Tibial nerve (tissue), 4 donors: ENCODE data around the gene CACNG8. TPM values are rescaled to one million over a fixed set of nuclear protein-coding genes. Genes with fewer than 3 reads are reported as not detected.

ENCODE experiments used
- DNase-seq, 2 donors: peaks; one replicate each; pipeline ENCODE4 v3.0.0-alpha.2; 2019; ENCODE audit warnings: low spot score in 2 of 2
- H3K27ac ChIP-seq, 4 donors: fragments of 200-600 bp; sonication (generic) in 3 of 4; one replicate each; pipeline ENCODE4 v1.5.1; 2017 to 2019; ENCODE audit warnings: mild to moderate bottlenecking in 1 of 4
- H3K27me3 ChIP-seq, 2 donors: fragments of 200-600 bp; sonication (generic) in 1 of 2; one replicate each; pipeline versions ENCODE4 v1.5.1 to v1.6.0; 2017 to 2019
- H3K36me3 ChIP-seq, 3 donors: fragments of 200-600 bp; sonication (generic); one replicate each; pipeline ENCODE4 v1.5.1; 2018 to 2019
- H3K4me1 ChIP-seq, 4 donors: fragments of 200-600 bp; sonication (generic) in 3 of 4; one replicate each; pipeline ENCODE4 v1.5.1; 2017 to 2019
- H3K4me3 ChIP-seq, 4 donors: fragments of 200-600 bp; sonication (generic) in 3 of 4; one replicate each; pipeline ENCODE4 v1.5.1; 2017 to 2019; ENCODE audit warnings: mild to moderate bottlenecking in 1 of 4, moderate library complexity in 1 of 4
- H3K9me3 ChIP-seq, 4 donors: fragments of 200-600 bp; sonication (generic) in 3 of 4; one replicate each; pipeline ENCODE4 v1.5.1; 2017 to 2019
- EP300 ChIP-seq, 2 donors: sonication (generic); formaldehyde crosslinking; IDR thresholded peaks; one replicate each; pipeline ENCODE4 v1.6.1; 2017; ENCODE audit warnings: antibody characterized with exemption in 2 of 2, mild to moderate bottlenecking in 1 of 2
- POLR2A ChIP-seq, 2 donors: fragments of 450-650 bp; IDR thresholded peaks; one replicate each; pipeline ENCODE4 v1.6.1; 2017; ENCODE audit warnings: antibody characterized with exemption in 2 of 2, mild to moderate bottlenecking in 2 of 2, moderate library complexity in 2 of 2
- WGBS, 2 donors: methylation state at CpG; one replicate each; pipeline ENCODE4 v1.1.5; 2018; 5-methylcytosine and 5-hydroxymethylcytosine counted together
- total RNA-seq, 4 donors: library from RNA; depleted of rRNA; stranded (reverse); fragments of >200 nt; gene quantifications; one replicate each; pipeline ENCODE4 v1.1.0, GENCODE V29; 2016
- TF ChIP-seq, protein P1 (sequence below), 5 experiments: fragments of 200-600 bp in 3 of 5; fragments of 450-650 bp in 2 of 5; sonication (generic) in 3 of 5; IDR thresholded peaks; one replicate each; pipeline ENCODE4 v1.5.1; 2016 to 2019; ENCODE audit warnings: antibody characterized with exemption in 5 of 5, mild to moderate bottlenecking in 3 of 5, moderate library complexity in 2 of 5

Gene CACNG8
- total RNA-seq, 4 donors from 2014 or later: not detected

DNA sequence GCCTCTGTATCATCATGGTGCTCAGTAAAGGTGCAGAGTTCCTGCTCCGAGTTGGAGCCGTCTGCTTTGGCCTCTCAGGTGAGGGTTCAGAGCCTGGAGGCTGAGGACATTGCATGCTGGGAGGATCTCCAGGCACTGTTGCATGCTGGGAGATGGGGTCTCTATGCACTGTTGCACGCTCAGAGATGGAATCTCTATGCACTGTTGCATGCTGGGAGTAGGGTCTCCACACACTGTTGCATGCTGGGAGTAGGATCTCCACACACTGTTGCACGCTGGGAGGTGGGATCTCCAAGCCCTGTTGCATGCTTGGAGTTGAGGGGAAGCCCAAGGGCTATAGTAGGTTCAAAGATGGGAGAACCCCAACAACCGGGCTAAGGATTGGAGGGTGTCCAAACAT lies 37.0 kb downstream of the CACNG8 start:
- no peak for TF ChIP-seq POLR2A (IDR thresholded peaks at IDR 0.05)
- TF ChIP-seq EP300 (IDR thresholded peaks at IDR 0.05): no peak
- TF ChIP-seq, protein P1, sequence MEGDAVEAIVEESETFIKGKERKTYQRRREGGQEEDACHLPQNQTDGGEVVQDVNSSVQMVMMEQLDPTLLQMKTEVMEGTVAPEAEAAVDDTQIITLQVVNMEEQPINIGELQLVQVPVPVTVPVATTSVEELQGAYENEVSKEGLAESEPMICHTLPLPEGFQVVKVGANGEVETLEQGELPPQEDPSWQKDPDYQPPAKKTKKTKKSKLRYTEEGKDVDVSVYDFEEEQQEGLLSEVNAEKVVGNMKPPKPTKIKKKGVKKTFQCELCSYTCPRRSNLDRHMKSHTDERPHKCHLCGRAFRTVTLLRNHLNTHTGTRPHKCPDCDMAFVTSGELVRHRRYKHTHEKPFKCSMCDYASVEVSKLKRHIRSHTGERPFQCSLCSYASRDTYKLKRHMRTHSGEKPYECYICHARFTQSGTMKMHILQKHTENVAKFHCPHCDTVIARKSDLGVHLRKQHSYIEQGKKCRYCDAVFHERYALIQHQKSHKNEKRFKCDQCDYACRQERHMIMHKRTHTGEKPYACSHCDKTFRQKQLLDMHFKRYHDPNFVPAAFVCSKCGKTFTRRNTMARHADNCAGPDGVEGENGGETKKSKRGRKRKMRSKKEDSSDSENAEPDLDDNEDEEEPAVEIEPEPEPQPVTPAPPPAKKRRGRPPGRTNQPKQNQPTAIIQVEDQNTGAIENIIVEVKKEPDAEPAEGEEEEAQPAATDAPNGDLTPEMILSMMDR (IDR thresholded peaks at IDR 0.05): no peak
- no peaks in the 10 kb centered on the region for H3K9me3 ChIP-seq
- DNase-seq: no peak
- H3K36me3 ChIP-seq: no peaks in the 10 kb centered on the region
- no peaks in the 10 kb centered on the region for H3K4me1 ChIP-seq
- 63 to 74% methylated on average over 5 of the region's 5 CpGs for WGBS, 2 donors
- H3K27ac ChIP-seq: no peak overlapping the region
- peaks cover 0 to 23% of the 10 kb centered on the region in 2 donors for H3K27me3 ChIP-seq
- no peak overlapping the region for H3K4me3 ChIP-seq

- Histone ChIP-seq H3K9me3 (no peaks in the 10 kb centered on the region), H3K36me3 (no peaks in the 10 kb centered on the region), H3K27me3 (peaks cover 0 to 16% of the 10 kb centered on the region in 2 donors), H3K4me3 (no peak overlapping the region), H3K4me1 (no peaks in the 10 kb centered on the region), H3K27ac (no peak overlapping the region)
- WGBS, 2 donors: 75 to 83% methylated on average over 2 of the region's 2 CpGs
- no peak for DNase-seq
- TF ChIP-seq, protein P1 (IDR thresholded peaks at IDR 0.05): no peak
- TF ChIP-seq POLR2A (IDR thresholded peaks at IDR 0.05) (no peak), EP300 (IDR thresholded peaks at IDR 0.05) (no peak)
These were observed 38.8 kb downstream of the CACNG8 start for GRCh38 chr19:54001496-54001895.

- Histone ChIP-seq H3K36me3 (no peaks in the 10 kb centered on the region), H3K27me3 (peaks cover 0 to 16% of the 10 kb centered on the region in 2 donors), H3K9me3 (no peaks in the 10 kb centered on the region), H3K27ac (no peak overlapping the region), H3K4me3 (no peak overlapping the region), H3K4me1 (no peaks in the 10 kb centered on the region)
- 57 to 60% methylated on average over 10 of the region's 10 CpGs for WGBS, 2 donors
- DNase-seq: no peak
- no peak for TF ChIP-seq EP300 (IDR thresholded peaks at IDR 0.05)
- no peak for TF ChIP-seq POLR2A (IDR thresholded peaks at IDR 0.05)
- TF ChIP-seq, protein P1 (IDR thresholded peaks at IDR 0.05): no peak
These were observed 40.0 kb downstream of the CACNG8 start for GRCh38 chr19:54002495-54003315.

GRCh38 chr19:54009440-54009839 lies 46.7 kb downstream of the CACNG8 start:
- no peaks in the 10 kb centered on the region for H3K9me3 ChIP-seq
- DNase-seq: no peak
- H3K27ac ChIP-seq: no peak overlapping the region
- H3K36me3 ChIP-seq: no peaks in the 10 kb centered on the region
- TF ChIP-seq, protein P1 (IDR thresholded peaks at IDR 0.05): no peak
- TF ChIP-seq POLR2A (IDR thresholded peaks at IDR 0.05) (no peak), EP300 (IDR thresholded peaks at IDR 0.05) (no peak)
- 83% methylated on average over 8 of the region's 8 CpGs for WGBS, 2 donors
- peaks cover 0 to 16% of the 10 kb centered on the region in 2 donors for H3K27me3 ChIP-seq
- H3K4me3 ChIP-seq: no peak overlapping the region
- H3K4me1 ChIP-seq: no peaks in the 10 kb centered on the region

- no peak overlapping the region for H3K4me3 ChIP-seq
- no peak overlapping the region for H3K27ac ChIP-seq
- no peak for DNase-seq
- 95% methylated on average over 6 of the region's 6 CpGs for WGBS, 2 donors
- H3K9me3 ChIP-seq: peaks cover 0 to 4% (median 0%) of the 10 kb centered on the region in 4 donors
- H3K4me1 ChIP-seq: no peaks in the 10 kb centered on the region
- peaks cover 0 to 18% of the 10 kb centered on the region in 2 donors for H3K27me3 ChIP-seq
- H3K36me3 ChIP-seq: no peaks in the 10 kb centered on the region
- TF ChIP-seq POLR2A (IDR thresholded peaks at IDR 0.05): no peak
- no peak for TF ChIP-seq EP300 (IDR thresholded peaks at IDR 0.05)
- TF ChIP-seq, protein P1 (IDR thresholded peaks at IDR 0.05): no peak
These were observed 47.7 kb downstream of the CACNG8 start for GRCh38 chr19:54010474-54010873.
